Astrocyte of the cerebellum (primary cell): Measurements from ENCODE around the gene FIGN.

Experiments
- DNase-seq: peaks from one replicate; pipeline ENCODE4 v3.0.0-alpha.2; 2011; ENCODE audit warnings: low read depth
- H3K4me3 ChIP-seq: 2 replicates; pipeline ENCODE4 v1.5.1; 2011; ENCODE audit warnings: mild to moderate bottlenecking, low read depth, low read length, moderate library complexity
- in situ Hi-C: cut with HindIII; loops from 2 replicates; pipeline ENCODE4 v1.10.0; 2017; ENCODE audit warnings: low sequenced_read_pairs
- TF ChIP-seq, protein P1 (sequence below): IDR thresholded peaks from 2 replicates; pipeline ENCODE4 v1.5.1; 2012; ENCODE audit warnings: low read length, low read depth, moderate library complexity, mild to moderate bottlenecking; ENCODE audit errors: missing control alignments

FIGN gene

DNA sequence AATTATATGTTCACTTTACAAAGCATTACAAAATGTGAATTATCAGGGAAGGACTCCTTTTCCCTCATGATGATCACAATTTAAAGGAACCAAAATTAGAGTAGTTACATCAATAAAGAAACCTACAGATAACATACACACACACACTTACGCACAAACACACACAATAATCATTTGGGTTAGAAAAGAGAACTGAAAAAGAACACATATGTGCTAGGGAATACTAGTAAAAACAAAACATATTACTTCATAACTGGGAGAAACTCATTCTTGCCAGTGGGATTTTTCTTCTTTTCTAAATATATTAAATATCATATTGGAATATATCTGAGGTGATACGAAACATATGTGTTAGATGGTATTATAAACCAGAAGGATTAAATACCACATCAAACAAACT, 42.3 kb downstream of the FIGN start:
- H3K4me3 ChIP-seq: no peak overlapping the region
- in situ Hi-C loops: no loop called here
- DNase-seq: no peak

GRCh38 chr2:163692611-163693482, 43.0 kb downstream of the FIGN start:
- H3K4me3 ChIP-seq: no peak overlapping the region
- in situ Hi-C loops: no loop called here
- DNase-seq: no peak
- TF ChIP-seq, protein P1, sequence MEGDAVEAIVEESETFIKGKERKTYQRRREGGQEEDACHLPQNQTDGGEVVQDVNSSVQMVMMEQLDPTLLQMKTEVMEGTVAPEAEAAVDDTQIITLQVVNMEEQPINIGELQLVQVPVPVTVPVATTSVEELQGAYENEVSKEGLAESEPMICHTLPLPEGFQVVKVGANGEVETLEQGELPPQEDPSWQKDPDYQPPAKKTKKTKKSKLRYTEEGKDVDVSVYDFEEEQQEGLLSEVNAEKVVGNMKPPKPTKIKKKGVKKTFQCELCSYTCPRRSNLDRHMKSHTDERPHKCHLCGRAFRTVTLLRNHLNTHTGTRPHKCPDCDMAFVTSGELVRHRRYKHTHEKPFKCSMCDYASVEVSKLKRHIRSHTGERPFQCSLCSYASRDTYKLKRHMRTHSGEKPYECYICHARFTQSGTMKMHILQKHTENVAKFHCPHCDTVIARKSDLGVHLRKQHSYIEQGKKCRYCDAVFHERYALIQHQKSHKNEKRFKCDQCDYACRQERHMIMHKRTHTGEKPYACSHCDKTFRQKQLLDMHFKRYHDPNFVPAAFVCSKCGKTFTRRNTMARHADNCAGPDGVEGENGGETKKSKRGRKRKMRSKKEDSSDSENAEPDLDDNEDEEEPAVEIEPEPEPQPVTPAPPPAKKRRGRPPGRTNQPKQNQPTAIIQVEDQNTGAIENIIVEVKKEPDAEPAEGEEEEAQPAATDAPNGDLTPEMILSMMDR: no peak

More for the DNA sequence above, 42.3 kb downstream of the FIGN start:
- TF ChIP-seq, protein P1: no peak

DNA sequence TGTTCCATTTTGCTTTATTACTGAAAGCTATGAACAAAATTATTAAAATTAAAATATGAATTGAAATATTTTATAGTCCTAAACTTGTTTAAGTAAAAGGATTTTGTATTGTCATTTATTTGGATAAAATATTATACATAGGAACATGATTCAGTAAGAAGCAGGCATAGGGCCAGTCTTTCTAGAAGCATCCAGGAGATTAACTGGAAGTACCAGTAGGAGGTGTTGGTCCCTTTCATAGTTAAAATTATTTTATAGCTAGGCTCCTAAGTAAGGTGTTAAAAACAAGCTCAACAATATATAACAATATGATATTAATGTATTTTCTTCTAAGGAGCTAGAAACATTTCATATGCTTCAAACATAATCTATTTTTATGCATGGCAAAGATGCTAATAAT, 43.7 kb downstream of the FIGN start:
- H3K4me3 ChIP-seq: no peak overlapping the region
- DNase-seq: no peak
- in situ Hi-C loops: no loop called here
- TF ChIP-seq, protein P1: no peak

GRCh38 chr2:163690896-163691295, 44.9 kb downstream of the FIGN start:
- in situ Hi-C loops: no loop called here
- DNase-seq: no peak
- H3K4me3 ChIP-seq: no peak overlapping the region
- TF ChIP-seq, protein P1: no peak

- TF ChIP-seq, protein P1: no peak
- no peak overlapping the region for H3K4me3 ChIP-seq
- no peak for DNase-seq
- in situ Hi-C loops: no loop called here
Measured at GRCh38 chr2:163687217-163687616, 48.6 kb downstream of the FIGN start.

DNA sequence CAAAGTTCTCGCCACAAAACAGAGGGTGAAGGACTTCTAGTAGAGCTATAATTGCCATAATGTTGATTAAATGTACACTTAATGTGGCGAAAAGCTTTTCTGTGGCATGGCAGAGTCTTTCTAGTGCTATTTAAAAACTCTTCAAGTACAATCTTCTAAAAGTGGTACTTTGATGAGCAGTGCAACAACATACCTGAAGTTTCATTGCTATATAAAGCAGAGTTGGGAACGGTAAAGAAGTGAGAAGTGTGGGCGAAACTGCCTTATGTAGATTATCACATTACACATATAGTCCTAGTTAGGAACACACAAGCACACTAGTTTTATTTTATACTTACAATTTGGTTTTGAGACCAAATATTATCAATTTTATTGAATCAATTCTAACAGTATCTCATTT, 49.5 kb downstream of the FIGN start:
- in situ Hi-C loops: no loop called here
- no peak overlapping the region for H3K4me3 ChIP-seq

More for the DNA sequence above, 49.5 kb downstream of the FIGN start:
- TF ChIP-seq, protein P1: no peak
- DNase-seq: no peak
